GM23248 (cell line): ENCODE data around the gene TMED10.

ENCODE experiments used
- EZH2 ChIP-seq: fragments of 200-600 bp; sonication (generic); IDR thresholded peaks from 2 replicates; pipeline ENCODE4 v1.6.1; 2018; ENCODE audit warnings: antibody characterized with exemption, mild to moderate bottlenecking; ENCODE audit not compliant: insufficient read depth, poor library complexity, severe bottlenecking
- EZH2phosphoT487 ChIP-seq: fragments of 200-600 bp; sonication (generic); IDR thresholded peaks from 2 replicates; pipeline ENCODE4 v1.6.1; 2018; ENCODE audit warnings: antibody characterized with exemption, moderate library complexity, mild to moderate bottlenecking, low read depth; ENCODE audit not compliant: insufficient read depth

DNA sequence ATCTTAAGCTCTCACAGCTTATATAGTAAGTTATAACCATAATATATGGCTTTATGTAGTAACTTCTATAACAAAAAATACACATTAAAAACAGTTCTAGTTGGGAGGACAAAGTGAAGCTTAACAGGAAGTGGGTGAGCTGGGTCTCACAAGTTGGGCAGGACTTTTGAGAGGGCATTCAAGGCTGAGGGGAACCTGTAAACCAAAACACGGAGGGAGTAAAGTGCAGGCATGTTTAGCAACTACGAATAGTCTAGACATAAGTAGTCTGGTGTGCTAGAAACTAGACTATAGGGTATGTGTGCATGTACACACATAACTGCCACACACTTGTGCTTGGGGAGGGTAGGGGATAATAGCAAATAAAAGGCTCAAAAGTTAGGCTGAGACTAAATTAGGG, 35.4 kb downstream of the TMED10 start:
- TF ChIP-seq EZH2phosphoT487 (no peak), EZH2 (no peak)
